Measurements from ENCODE around the gene BRPF3.
"Not testable (repeated sequence)": the region's sequence is repeated elsewhere in the genome, so short reads cannot be mapped to it uniquely, and the experiment has no call there.

BRPF3 gene

DNA sequence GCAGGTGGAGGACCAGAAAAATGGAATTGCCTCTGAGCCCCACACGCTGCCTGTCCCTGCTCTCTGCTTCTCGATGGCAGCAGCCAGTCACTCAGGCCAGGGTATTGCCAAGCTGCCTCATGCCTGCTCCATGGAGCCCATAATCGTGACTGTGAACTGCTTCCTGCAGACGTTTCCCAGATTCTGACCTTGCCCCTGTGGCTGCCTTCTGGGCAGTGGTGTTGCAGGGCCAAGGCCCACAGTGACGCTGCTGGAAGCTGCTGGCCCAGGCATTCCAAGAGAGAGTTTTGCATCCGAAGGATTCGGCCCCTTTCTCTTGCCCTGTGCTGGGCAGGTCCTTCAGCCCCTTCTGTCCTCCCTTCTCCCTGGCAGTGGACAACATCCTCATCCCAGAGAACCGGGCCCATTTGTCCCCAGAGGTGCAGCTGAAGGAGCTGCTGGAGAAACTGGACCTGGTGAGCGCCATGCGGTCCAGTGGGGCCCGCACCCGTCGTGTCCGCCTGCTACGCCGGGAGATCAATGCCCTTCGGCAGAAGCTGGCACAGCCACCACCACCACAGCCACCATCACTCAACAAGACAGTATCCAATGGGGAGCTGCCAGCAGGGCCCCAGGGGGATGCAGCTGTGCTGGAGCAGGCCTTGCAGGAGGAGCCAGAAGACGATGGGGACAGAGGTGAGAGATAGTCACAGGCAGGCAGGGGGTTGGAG is 14.5 kb downstream of the BRPF3 start:
- H3K9me3 Mint-ChIP-seq, result no peaks in the 10 kb centered on the region
- no peaks in the 10 kb centered on the region for H3K4me1 Mint-ChIP-seq (ENCODE audit: low read depth)
- H3K27ac Mint-ChIP-seq, result no peak overlapping the region
- no peaks in the 10 kb centered on the region for H3K27me3 Mint-ChIP-seq (ENCODE audit: low read depth)
- H3K36me3 Mint-ChIP-seq (ENCODE audit: low read depth), result peaks cover 65% of the 10 kb centered on the region
- no peak overlapping the region for H3K4me3 Mint-ChIP-seq

DNA sequence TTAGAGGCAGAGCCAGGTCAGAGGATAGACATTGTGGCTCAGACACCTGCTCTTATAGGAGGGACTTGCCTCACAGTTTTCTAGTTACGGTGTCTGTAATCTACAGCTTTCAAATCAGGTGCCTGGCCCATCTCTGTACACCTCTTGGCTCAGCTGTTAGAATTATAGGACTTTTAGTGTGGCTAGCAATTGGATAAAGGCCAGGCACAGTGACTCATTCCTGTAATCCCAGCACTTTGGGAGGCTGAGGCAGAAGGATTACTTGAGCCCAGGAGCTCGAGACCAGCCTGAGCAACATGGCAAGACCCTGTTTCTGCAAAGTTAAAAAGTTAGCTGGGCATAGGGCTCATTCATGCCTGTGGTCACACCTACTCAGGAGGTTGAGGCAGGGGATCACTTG is 20.0 kb downstream of the BRPF3 start:
- no peaks in the 10 kb centered on the region for H3K27me3 Mint-ChIP-seq (ENCODE audit: low read depth)
- H3K4me3 Mint-ChIP-seq, result no peak overlapping the region
- no peaks in the 10 kb centered on the region for H3K4me1 Mint-ChIP-seq (ENCODE audit: low read depth)
- H3K9me3 Mint-ChIP-seq, result no peaks in the 10 kb centered on the region
- H3K27ac Mint-ChIP-seq, result no peak overlapping the region
- H3K36me3 Mint-ChIP-seq (ENCODE audit: low read depth), result peaks cover 44% of the 10 kb centered on the region

DNA sequence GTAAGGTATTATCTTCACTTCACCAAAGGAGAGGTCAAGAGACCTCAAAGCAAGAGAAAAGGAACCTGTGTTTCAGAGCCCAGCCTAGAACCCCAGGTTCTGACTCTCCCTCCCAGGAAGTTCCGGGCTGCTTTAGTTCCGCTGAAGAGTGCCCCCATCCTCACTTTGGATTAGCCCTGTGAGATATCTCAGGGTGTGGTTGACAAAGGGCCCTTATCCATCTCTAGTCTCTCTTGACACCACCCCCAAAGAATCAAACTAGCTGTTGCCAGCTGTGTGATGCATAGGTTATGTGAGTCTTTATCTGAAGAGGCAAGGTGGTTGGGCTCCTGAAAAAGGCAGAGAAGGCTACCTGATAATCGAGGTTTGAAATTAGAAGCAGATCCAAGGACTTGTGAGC is 20.6 kb downstream of the BRPF3 start:
- no peaks in the 10 kb centered on the region for H3K4me1 Mint-ChIP-seq (ENCODE audit: low read depth)
- H3K27ac Mint-ChIP-seq, result no peak overlapping the region
- no peaks in the 10 kb centered on the region for H3K9me3 Mint-ChIP-seq
- H3K27me3 Mint-ChIP-seq (ENCODE audit: low read depth), result no peaks in the 10 kb centered on the region
- H3K36me3 Mint-ChIP-seq (ENCODE audit: low read depth), result peaks cover 42% of the 10 kb centered on the region
- H3K4me3 Mint-ChIP-seq, result no peak overlapping the region

DNA sequence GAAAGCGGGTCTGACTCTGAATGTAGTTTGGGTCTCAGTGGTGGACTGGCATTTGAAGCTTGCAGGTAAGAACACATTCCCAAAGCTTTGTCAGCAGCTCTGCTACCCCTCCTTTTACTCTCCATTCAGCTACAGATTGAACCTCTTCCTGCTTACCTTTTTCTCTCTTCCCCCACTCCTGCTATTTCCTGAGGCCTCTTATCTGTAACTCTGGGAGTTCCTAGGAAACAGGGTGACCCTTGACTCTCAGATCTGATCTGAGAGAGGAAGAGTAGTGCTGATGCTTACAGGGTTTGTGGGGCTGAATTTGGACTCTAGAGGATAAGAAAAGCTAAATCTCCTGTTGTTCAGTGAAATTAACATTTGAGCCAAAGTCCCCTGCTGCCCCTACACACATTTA is 21.4 kb downstream of the BRPF3 start:
- Mint-ChIP-seq H3K27me3 (ENCODE audit: low read depth) (no peaks in the 10 kb centered on the region), H3K27ac (no peak overlapping the region), H3K4me1 (ENCODE audit: low read depth) (no peaks in the 10 kb centered on the region), H3K36me3 (ENCODE audit: low read depth) (peaks cover 46% of the 10 kb centered on the region), H3K9me3 (no peaks in the 10 kb centered on the region), H3K4me3 (no peak overlapping the region)

DNA sequence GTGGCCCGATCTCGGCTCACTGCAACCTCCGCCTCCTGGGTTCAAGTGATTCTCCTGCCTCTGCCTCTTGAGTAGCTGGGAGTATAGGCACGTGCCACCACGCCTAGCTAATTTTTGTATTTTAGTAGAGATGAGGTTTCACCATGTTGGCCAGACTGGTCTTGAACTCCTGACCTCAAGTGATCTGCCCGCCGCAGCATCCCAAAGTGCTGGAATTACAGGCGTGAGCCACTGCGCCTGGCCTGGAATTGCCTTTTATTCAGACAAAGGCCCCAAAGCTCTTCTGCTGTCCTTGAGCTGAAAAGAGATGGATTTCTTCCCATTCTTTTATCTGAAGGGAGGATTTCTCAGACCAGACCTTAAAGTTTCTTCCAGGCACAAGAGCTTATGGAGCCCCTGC is 22.0 kb downstream of the BRPF3 start:
- H3K4me1 Mint-ChIP-seq (ENCODE audit: low read depth); H3K9me3 Mint-ChIP-seq; H3K27ac Mint-ChIP-seq; H3K4me3 Mint-ChIP-seq; H3K27me3 Mint-ChIP-seq (ENCODE audit: low read depth): not testable (repeated sequence)
- peaks cover 45% of the 10 kb centered on the region for H3K36me3 Mint-ChIP-seq (ENCODE audit: low read depth)

DNA sequence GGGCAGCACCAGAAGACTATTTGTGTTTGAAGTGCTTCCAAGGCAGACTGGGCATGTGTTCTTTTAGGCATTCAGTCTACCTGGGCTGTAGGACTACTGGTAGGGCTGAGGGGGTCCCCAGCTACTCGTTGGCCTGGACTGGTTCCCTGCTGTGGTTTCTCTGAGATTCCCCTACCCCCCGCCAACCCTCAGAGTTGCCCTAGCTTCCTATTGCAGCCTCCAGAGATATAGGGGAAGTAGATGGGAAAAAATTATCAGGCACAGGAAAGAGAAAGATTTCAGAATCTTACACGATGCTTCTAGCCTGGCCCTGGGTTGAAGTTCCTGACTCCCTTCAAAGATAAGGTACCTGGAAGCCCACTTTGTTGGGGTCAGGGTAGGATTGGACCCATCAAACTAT is 22.5 kb downstream of the BRPF3 start:
- Mint-ChIP-seq H3K36me3 (ENCODE audit: low read depth) (peaks cover 39% of the 10 kb centered on the region), H3K27me3 (ENCODE audit: low read depth) (no peaks in the 10 kb centered on the region), H3K9me3 (no peaks in the 10 kb centered on the region), H3K4me1 (ENCODE audit: low read depth) (no peaks in the 10 kb centered on the region), H3K27ac (no peak overlapping the region), H3K4me3 (no peak overlapping the region)

DNA sequence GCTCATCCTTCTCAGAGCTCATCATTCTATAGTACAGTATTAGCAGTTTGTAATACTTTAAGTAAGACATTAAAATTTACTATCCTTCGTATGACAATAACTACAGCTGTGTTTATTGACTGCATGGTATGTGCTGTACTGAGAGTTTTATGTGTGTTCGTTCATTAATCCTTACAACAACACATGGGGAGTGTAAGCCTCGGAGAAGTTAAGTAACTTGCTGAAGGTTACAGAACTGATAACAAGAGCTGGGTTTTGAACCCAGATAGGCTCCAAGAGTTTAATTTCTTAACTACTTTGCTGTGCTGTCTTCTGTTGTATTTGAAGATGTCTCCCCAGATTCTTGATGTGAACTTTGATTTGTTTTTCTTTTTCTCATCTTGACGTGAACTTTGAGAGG is 23.7 kb downstream of the BRPF3 start:
- Mint-ChIP-seq H3K27ac (no peak overlapping the region), H3K9me3 (no peaks in the 10 kb centered on the region), H3K27me3 (ENCODE audit: low read depth) (no peaks in the 10 kb centered on the region), H3K4me3 (no peak overlapping the region), H3K4me1 (ENCODE audit: low read depth) (no peaks in the 10 kb centered on the region), H3K36me3 (ENCODE audit: low read depth) (peaks cover 37% of the 10 kb centered on the region)

DNA sequence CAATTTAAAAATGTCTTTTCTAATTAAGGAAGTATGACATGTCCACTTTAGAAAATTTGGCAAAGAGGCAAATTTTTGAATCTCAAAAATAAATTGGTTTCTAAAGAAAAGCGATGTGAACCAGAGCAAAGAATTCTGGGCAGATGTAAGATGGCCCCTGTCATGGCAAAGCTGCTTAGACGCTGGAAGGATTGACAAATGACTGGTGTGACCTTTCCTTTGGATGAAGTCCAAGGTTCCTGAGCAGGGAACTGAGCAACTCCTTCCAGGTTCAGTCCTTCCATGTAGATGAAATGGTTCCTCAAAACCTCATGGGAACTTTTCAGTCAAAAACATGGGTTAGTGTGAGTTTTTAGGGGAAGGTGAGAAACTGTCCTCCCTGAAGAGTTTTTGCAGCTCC is 25.1 kb downstream of the BRPF3 start:
- no peaks in the 10 kb centered on the region for H3K9me3 Mint-ChIP-seq
- H3K4me3 Mint-ChIP-seq, result no peak overlapping the region
- peaks cover 32% of the 10 kb centered on the region for H3K36me3 Mint-ChIP-seq (ENCODE audit: low read depth)
- H3K4me1 Mint-ChIP-seq (ENCODE audit: low read depth), result no peaks in the 10 kb centered on the region
- H3K27ac Mint-ChIP-seq, result no peak overlapping the region
- H3K27me3 Mint-ChIP-seq (ENCODE audit: low read depth), result no peaks in the 10 kb centered on the region

DNA sequence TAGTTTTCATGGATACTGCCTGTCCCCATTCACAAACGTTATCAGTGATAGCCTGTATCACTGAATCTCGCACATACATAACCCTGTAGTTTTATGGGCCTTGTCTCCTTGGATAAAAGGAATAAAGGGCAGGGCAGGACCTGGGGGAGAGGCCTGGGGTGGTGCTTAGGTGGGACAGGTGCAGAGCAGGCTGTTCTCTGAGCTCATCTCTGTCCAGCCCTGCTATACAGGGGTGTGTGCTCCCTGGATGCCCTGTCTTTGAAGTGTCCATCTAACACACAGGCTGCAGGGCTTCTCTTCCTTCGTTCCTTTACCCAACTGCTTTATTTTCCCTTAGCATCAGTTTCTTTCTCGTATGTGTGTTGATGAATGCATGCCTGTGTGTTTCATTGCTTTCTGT is 26.4 kb downstream of the BRPF3 start:
- Mint-ChIP-seq H3K36me3 (ENCODE audit: low read depth) (peaks cover 27% of the 10 kb centered on the region), H3K4me3 (no peak overlapping the region), H3K9me3 (no peaks in the 10 kb centered on the region)

DNA sequence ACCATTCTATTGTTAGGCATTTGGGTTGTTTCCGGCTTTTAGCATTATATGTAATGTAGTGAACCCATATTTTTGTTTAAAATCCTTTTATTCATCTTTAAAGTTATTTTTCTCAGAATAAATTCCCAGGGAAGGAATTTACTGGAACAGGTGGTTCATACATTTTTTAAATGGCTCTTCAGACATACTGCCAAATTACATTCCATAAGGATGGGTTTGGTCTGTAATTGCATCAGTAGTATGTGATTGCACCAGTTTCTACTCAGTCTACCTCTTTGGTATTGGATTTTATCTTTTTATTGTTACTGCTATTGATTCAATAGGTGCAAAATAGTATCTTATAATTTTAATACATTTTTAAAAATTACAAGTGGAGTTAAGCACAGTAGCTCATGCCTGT is 27.2 kb downstream of the BRPF3 start:
- Mint-ChIP-seq H3K27ac (no peak overlapping the region), H3K27me3 (ENCODE audit: low read depth) (no peaks in the 10 kb centered on the region), H3K4me3 (no peak overlapping the region), H3K9me3 (no peaks in the 10 kb centered on the region), H3K4me1 (ENCODE audit: low read depth) (no peaks in the 10 kb centered on the region), H3K36me3 (ENCODE audit: low read depth) (peaks cover 24% of the 10 kb centered on the region)

More for the DNA sequence above, 26.4 kb downstream of the BRPF3 start:
- no peak overlapping the region for H3K27ac Mint-ChIP-seq
- no peaks in the 10 kb centered on the region for H3K27me3 Mint-ChIP-seq (ENCODE audit: low read depth)
- no peaks in the 10 kb centered on the region for H3K4me1 Mint-ChIP-seq (ENCODE audit: low read depth)

DNA sequence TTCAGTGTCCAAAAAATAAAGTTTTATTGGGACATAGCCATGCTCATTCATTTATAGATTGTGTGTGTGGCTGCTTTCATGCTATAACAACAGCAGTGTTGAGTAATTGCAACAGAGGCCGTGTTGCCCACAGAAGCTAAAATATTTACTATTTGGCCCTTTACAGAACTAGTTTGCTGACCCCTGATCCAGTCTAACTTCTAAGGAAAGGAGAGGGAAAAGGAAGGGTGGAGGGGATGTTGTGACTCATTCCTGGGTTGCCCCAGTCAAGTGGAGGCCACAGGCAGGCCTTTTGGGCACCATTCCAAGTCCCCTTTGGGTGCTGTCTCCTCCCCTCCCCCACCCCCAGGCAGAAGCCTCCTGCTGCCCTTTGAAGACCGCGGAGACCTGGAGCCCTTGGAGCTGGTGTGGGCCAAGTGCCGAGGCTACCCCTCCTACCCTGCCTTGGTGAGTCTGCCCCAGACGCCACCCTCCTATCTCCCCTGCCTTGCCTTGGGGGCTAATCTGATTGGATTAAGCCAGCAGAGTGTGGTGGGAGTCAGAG is 28.4 kb downstream of the BRPF3 start:
- Mint-ChIP-seq H3K4me1 (ENCODE audit: low read depth) (no peaks in the 10 kb centered on the region), H3K9me3 (no peaks in the 10 kb centered on the region), H3K36me3 (ENCODE audit: low read depth) (peaks cover 24% of the 10 kb centered on the region), H3K27me3 (ENCODE audit: low read depth) (no peaks in the 10 kb centered on the region), H3K4me3 (no peak overlapping the region), H3K27ac (no peak overlapping the region)

DNA sequence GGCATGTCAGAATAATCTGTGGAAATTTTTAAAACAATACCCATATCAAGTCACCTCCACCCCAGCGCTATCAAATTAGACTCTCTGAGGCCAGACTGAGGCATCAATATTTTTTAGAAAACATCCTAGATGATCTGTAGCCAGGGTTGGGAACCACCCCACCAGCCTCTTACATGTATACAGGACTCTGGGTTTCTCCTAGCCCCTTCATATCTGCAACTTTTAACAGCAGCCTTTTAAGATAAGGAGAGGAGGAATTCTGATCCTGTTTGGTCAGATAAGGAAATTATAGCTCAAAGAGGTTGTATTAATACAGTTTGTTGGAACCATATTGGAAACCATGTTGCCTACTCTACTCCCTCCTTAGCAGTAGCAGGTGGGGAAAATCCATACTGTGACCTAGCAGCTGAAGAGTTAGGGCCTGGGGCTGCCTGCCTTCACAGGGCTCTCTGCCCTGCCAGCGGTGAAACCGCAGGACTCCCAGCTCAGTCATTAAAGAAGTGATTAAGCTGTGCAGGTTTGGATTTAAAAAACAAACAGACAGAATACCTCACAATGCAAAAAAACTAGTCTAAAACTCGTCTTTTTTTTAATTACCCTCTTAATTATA is 30.0 kb downstream of the BRPF3 start:
- Mint-ChIP-seq H3K27me3 (ENCODE audit: low read depth) (no peaks in the 10 kb centered on the region), H3K4me1 (ENCODE audit: low read depth) (no peaks in the 10 kb centered on the region), H3K9me3 (no peaks in the 10 kb centered on the region), H3K27ac (no peak overlapping the region), H3K4me3 (no peak overlapping the region), H3K36me3 (ENCODE audit: low read depth) (peaks cover 30% of the 10 kb centered on the region)

DNA sequence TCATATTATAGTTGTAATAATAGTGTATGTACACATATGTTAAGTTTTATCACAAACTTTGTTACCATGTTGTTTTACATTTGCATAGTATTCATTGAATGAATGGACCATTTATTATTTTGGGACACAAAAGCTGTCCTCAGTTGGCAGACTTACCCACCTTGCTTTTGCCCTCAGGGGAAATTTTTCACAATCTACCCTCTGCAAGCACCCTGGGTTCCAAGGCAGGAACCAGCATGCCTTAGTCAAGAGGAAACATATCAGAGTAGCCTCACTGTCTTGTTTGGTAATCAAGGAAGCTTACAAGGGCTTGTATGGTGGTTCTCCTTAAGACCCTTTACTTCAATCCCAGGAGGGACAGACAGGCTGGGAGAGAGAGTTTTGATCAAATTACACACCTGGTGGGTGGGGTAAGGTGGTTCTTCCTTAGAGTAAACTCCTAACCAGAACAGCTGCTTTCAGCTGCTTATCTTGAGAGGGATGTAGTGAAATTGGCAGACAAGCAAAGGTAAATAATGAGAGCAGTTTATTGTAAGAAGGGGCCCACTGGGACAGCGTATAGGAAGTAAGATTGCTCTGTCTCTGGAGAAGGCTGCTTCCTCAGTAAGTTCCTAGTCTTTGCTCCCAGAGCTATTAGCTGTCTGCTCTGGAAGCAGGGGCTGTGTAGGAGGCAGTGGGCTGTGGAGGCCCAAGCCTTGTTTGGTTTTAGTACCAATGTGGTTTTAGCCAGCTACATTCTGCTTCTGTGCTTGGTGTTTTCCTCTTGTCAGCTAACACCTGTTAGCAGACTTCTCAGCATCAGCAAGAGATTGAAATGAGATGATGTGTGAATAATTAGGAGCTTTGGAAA is 31.1 kb downstream of the BRPF3 start:
- no peaks in the 10 kb centered on the region for H3K27me3 Mint-ChIP-seq (ENCODE audit: low read depth)
- H3K9me3 Mint-ChIP-seq, result no peaks in the 10 kb centered on the region
- no peak overlapping the region for H3K4me3 Mint-ChIP-seq
- no peaks in the 10 kb centered on the region for H3K4me1 Mint-ChIP-seq (ENCODE audit: low read depth)
- no peak overlapping the region for H3K27ac Mint-ChIP-seq
- H3K36me3 Mint-ChIP-seq (ENCODE audit: low read depth), result peaks cover 32% of the 10 kb centered on the region

DNA sequence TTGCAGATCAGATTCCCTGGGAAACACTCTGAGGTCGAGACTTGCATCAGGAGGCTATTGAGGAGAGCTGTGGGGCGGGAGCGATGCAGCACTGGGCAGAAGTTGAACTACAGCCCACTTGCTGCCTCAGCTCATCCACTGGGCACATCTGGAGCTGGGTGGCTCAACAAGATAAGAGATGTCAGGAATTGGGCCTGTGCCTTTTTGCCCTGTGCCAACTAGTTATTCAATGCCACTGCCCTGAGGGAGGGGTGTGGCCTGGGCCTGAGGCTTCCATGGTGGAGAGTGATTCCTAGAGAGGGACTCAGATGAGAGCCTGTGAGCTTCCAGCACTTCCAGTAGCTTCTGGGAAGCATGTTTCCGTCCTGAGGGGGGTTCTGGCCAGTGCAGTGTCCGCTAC is 32.7 kb downstream of the BRPF3 start:
- Mint-ChIP-seq H3K4me1 (ENCODE audit: low read depth) (no peaks in the 10 kb centered on the region), H3K9me3 (no peaks in the 10 kb centered on the region), H3K27ac (no peak overlapping the region), H3K36me3 (ENCODE audit: low read depth) (peaks cover 25% of the 10 kb centered on the region), H3K27me3 (ENCODE audit: low read depth) (no peaks in the 10 kb centered on the region), H3K4me3 (no peak overlapping the region)

DNA sequence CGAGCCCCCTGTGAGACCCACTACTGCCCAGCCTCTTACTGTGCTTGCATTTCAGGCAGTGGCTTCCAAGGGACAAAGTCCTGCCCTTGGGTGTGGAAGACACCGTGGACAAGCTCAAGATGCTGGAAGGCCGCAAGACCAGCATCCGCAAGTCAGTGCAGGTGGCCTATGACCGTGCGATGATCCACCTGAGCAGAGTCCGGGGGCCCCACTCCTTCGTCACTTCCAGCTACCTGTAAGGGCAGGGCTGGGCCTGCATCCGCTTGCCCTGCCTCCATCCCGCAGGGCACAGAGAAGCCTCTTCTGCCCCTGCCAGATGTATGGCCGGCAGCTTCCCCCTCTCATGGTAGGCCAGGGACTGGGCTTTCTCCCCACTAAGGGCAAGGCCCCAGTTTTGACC is 33.8 kb downstream of the BRPF3 start:
- Mint-ChIP-seq H3K27me3 (ENCODE audit: low read depth) (no peaks in the 10 kb centered on the region), H3K4me1 (ENCODE audit: low read depth) (peaks cover 7% of the 10 kb centered on the region), H3K27ac (no peak overlapping the region), H3K9me3 (no peaks in the 10 kb centered on the region), H3K4me3 (no peak overlapping the region), H3K36me3 (ENCODE audit: low read depth) (peaks cover 21% of the 10 kb centered on the region)

Data from T-helper 1 cell treated with Interleukin-12 subunit alpha and Interleukin-12 subunit beta and Interleukin-4 antibody, amounts not matched to agents 30 μg/mL and 1 μg/mL, for 36 hours (primary cell).